Astrocyte (in vitro differentiated cells and primary cell): Measurements from ENCODE around the gene NKD1. TPM values are rescaled to one million over a fixed set of nuclear protein-coding genes. Genes with fewer than 3 reads are reported as not detected.

Source experiments
- DNase-seq: peaks from one replicate; pipeline ENCODE4 v3.0.0-alpha.2; 2010; ENCODE audit warnings: low read depth
- FAIRE-seq: peaks from 2 replicates; lab custom pipeline; 2011; peaks lifted over from hg19 to GRCh38; lab: Jason Lieb, UNC
- H2AFZ ChIP-seq: 2 replicates; pipeline ENCODE4 v1.6.0; 2012; ENCODE audit warnings: low read depth, low read length, inconsistent platforms
- H3K27ac ChIP-seq: 2 replicates; pipeline ENCODE4 v1.5.1; 2011; ENCODE audit warnings: low read depth, low read length, inconsistent platforms
- H3K27me3 ChIP-seq: 2 replicates; pipeline ENCODE4 v1.6.0; 2011; ENCODE audit warnings: low read length, inconsistent platforms; ENCODE audit not compliant: insufficient read depth
- H3K36me3 ChIP-seq: 2 replicates; pipeline ENCODE4 v1.5.1; 2011; ENCODE audit warnings: low read length, inconsistent platforms; ENCODE audit not compliant: insufficient read depth
- H3K4me1 ChIP-seq: 2 replicates; pipeline ENCODE4 v1.5.1; 2011; ENCODE audit warnings: low read length, inconsistent platforms; ENCODE audit not compliant: insufficient read depth
- H3K4me2 ChIP-seq: 2 replicates; pipeline ENCODE4 v1.6.0; 2012; ENCODE audit warnings: low read length, inconsistent platforms
- H3K4me3 ChIP-seq: 2 replicates; pipeline ENCODE4 v1.5.1; 2011; ENCODE audit warnings: low read depth, mild to moderate bottlenecking, low read length, inconsistent platforms; ENCODE audit not compliant: insufficient read depth
- H3K79me2 ChIP-seq: 2 replicates; pipeline ENCODE4 v1.6.0; 2012; ENCODE audit warnings: mild to moderate bottlenecking, low read length, inconsistent platforms; ENCODE audit not compliant: insufficient read depth
- H3K9ac ChIP-seq: 2 replicates; pipeline ENCODE4 v1.6.0; 2012; ENCODE audit warnings: mild to moderate bottlenecking, low read length, inconsistent platforms
- H3K9me3 ChIP-seq: 2 replicates; pipeline ENCODE4 v1.5.1; 2012; ENCODE audit warnings: low read depth, mild to moderate bottlenecking, low read length, inconsistent platforms; ENCODE audit not compliant: insufficient read depth
- H4K20me1 ChIP-seq: 2 replicates; pipeline ENCODE4 v1.6.0; 2012; ENCODE audit warnings: low read length, inconsistent platforms; ENCODE audit not compliant: insufficient read depth
- H3K27ac Mint-ChIP-seq: one replicate; pipeline ENCODE4 v1.8.0; 2021; ENCODE audit warnings: mild to moderate bottlenecking, mixed read lengths; ENCODE audit not compliant: unreplicated experiment
- H3K27me3 Mint-ChIP-seq: one replicate; pipeline ENCODE4 v1.8.0; 2021; ENCODE audit warnings: low read depth, mixed read lengths; ENCODE audit not compliant: unreplicated experiment
- H3K36me3 Mint-ChIP-seq: one replicate; pipeline ENCODE4 v1.8.0; 2021; ENCODE audit warnings: low read depth, mixed read lengths; ENCODE audit not compliant: unreplicated experiment
- H3K4me1 Mint-ChIP-seq: one replicate; pipeline ENCODE4 v1.8.0; 2021; ENCODE audit warnings: low read depth, mixed read lengths; ENCODE audit not compliant: unreplicated experiment
- H3K4me3 Mint-ChIP-seq: one replicate; pipeline ENCODE4 v1.8.0; 2021; ENCODE audit warnings: mild to moderate bottlenecking, moderate library complexity, mixed read lengths; ENCODE audit not compliant: unreplicated experiment
- H3K9me3 Mint-ChIP-seq: one replicate; pipeline ENCODE4 v1.8.0; 2021; ENCODE audit warnings: mild to moderate bottlenecking, mixed read lengths; ENCODE audit not compliant: unreplicated experiment
- CTCF ChIP-seq: IDR thresholded peaks from 2 replicates; pipeline ENCODE4 v1.5.1; 2011; ENCODE audit warnings: low read depth, mild to moderate bottlenecking, inconsistent platforms, low read length, moderate library complexity; ENCODE audit not compliant: insufficient read depth
- EZH2 ChIP-seq: IDR thresholded peaks from 2 replicates; pipeline ENCODE4 v1.6.1; 2012; ENCODE audit warnings: mild to moderate bottlenecking, low read length, inconsistent platforms; ENCODE audit not compliant: insufficient read depth
- total RNA-seq: library from RNA; stranded (reverse); gene quantifications from 2 replicates; pipeline ENCODE4 v1.2.1, GENCODE V29; 2021

NKD1 gene
- total RNA-seq, 1 donor from 2014 or later = 9.1 TPM

GRCh38 chr16:50636753-50637374, 88.7 kb downstream of the NKD1 start:
- Histone ChIP-seq H3K36me3 (no peaks in the 10 kb centered on the region), H3K9me3 (no peaks in the 10 kb centered on the region), H3K27ac (no peak overlapping the region), H4K20me1 (no peaks in the 10 kb centered on the region), H3K79me2 (no peaks in the 10 kb centered on the region), H2AFZ (no peak overlapping the region), H3K27me3 (no peaks in the 10 kb centered on the region), H3K9ac (no peak overlapping the region), H3K4me1 (no peaks in the 10 kb centered on the region), H3K4me3 (no peak overlapping the region), H3K4me2 (no peak overlapping the region)
- Mint-ChIP-seq H3K27me3 (peaks cover 47% of the 10 kb centered on the region), H3K36me3 (peaks cover 2% of the 10 kb centered on the region), H3K4me1 (no peaks in the 10 kb centered on the region), H3K27ac (no peak overlapping the region), H3K9me3 (peaks cover 2% of the 10 kb centered on the region), H3K4me3 (no peak overlapping the region)
- FAIRE-seq (no peak), DNase-seq (no peak)
- TF ChIP-seq CTCF (no peak), EZH2 (no peak)

DNA sequence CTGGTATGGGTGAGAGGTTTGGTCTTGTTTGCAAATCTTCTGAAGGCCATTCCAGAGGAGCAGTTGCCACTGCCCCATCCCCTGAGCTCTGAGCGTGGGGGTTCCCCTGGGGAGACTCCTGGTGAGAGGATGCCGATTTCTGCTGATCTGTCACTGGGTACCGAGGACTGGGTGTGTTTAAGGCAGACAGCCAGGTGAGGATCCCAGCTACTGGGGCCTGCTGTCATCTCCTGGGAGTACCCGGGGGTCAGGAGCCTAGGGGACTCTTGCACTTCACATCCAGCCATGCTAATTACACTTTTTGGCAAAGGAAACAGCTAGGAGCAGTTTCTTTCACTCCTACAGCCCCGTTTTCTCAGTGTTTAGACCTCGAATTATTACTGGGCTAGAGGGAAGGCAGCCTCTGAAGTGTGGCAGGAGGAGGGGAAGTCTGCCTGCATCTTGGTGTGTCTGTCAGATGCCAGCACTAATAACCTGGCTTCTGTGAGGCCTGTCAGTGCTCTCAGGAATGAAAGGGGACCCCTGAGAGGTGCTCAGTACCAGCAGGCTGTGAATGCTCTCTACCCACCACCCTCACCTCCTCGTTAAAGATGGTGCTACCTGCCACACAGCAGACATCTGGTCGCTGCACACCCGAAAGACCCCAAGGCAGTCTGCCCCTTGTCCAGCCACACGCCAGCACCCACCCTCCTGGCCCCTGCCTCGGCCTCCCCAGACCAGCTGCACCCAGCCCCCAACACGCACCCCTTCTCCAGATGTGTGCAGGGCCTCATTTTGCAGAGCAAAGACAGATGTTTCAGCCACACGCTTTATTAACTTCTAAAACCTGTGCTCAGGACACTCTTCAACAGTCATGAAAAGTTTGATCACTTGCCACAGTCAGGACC, 89.8 kb downstream of the NKD1 start:
- Histone ChIP-seq H3K9me3 (no peaks in the 10 kb centered on the region), H3K4me3 (no peak overlapping the region), H3K27ac (no peak overlapping the region), H3K79me2 (no peaks in the 10 kb centered on the region), H4K20me1 (no peaks in the 10 kb centered on the region), H3K27me3 (no peaks in the 10 kb centered on the region), H3K36me3 (no peaks in the 10 kb centered on the region), H3K9ac (no peak overlapping the region), H3K4me1 (no peaks in the 10 kb centered on the region), H3K4me2 (no peak overlapping the region), H2AFZ (no peak overlapping the region)
- H3K4me3 Mint-ChIP-seq = no peak overlapping the region
- no peaks in the 10 kb centered on the region for H3K4me1 Mint-ChIP-seq
- peaks cover 51% of the 10 kb centered on the region for H3K27me3 Mint-ChIP-seq
- DNase-seq (no peak), FAIRE-seq (no peak)
- no peaks in the 10 kb centered on the region for H3K36me3 Mint-ChIP-seq
- H3K27ac Mint-ChIP-seq = no peak overlapping the region
- no peaks in the 10 kb centered on the region for H3K9me3 Mint-ChIP-seq
- TF ChIP-seq CTCF (no peak), EZH2 (no peak)
